Body of pancreas (tissue), 4 donors: ENCODE measurements around the gene CPZ. TPM values are rescaled to one million over a fixed set of nuclear protein-coding genes. Genes with fewer than 3 reads are reported as not detected.
A peak's percentile ranks its signal among the peaks of the same experiment; 100 is the strongest.

ENCODE experiments used
- ATAC-seq: fragments of 150-250 bp; one replicate; pipeline ENCODE4 v1.9.1; 2016
- DNase-seq, 4 donors: peaks; one replicate each; pipeline ENCODE4 v3.0.0-alpha.2; 2019
- H3K27ac ChIP-seq, 4 donors: fragments of 200-600 bp; sonication (generic); 1 replicate in 3 of 4; 2 replicates in 1 of 4; pipeline versions ENCODE4 v1.5.1 to v1.6.1; 2016 to 2019; ENCODE audit warnings: mild to moderate bottlenecking in 1 of 4, mixed read lengths in 1 of 4, moderate library complexity in 1 of 4
- H3K27me3 ChIP-seq, 2 donors: fragments of 200-600 bp; sonication (generic); one replicate each; pipeline ENCODE4 v1.6.0; 2016; ENCODE audit warnings: mild to moderate bottlenecking in 1 of 2
- H3K36me3 ChIP-seq, 2 donors: fragments of 200-600 bp; sonication (generic); replicated peaks in 1 of 2; 2 replicates each; pipeline ENCODE4 v1.5.1; 2016; ENCODE audit warnings: low read depth in 2 of 2; ENCODE audit not compliant: insufficient read depth in 1 of 2
- H3K4me1 ChIP-seq: fragments of 200-600 bp; sonication (generic); one replicate; pipeline ENCODE4 v1.6.0; 2016
- H3K4me3 ChIP-seq, 2 donors: fragments of 200-600 bp; sonication (generic); 1 replicate in 1 of 2; 2 replicates in 1 of 2; pipeline ENCODE4 v1.5.1; 2016 to 2019
- H3K9me3 ChIP-seq, 3 donors: fragments of 200-600 bp; sonication (generic); 1 replicate in 2 of 3; 2 replicates in 1 of 3; pipeline ENCODE4 v1.5.1; 2016
- CTCF ChIP-seq, 7 experiments: fragments of 450-650 bp in 4 of 7; fragments of 200-600 bp in 3 of 7; sonication (generic) in 3 of 7; IDR thresholded peaks; one replicate each; pipeline ENCODE4 v1.5.1; 2016 to 2019; ENCODE audit warnings: antibody characterized with exemption in 7 of 7
- POLR2A ChIP-seq, 3 donors: fragments of 450-650 bp; IDR thresholded peaks; one replicate each; pipeline ENCODE4 v1.6.1; 2016; ENCODE audit warnings: antibody characterized with exemption in 3 of 3, mild to moderate bottlenecking in 2 of 3
- WGBS, 2 donors: methylation state at CpG; one replicate each; pipeline ENCODE4 v1.1.5; 2017; 5-methylcytosine and 5-hydroxymethylcytosine counted together
- intact Hi-C: fragments of 100-400 bp; cut with DNase I; formaldehyde crosslinking; loops from one replicate; pipeline ENCODE4 v1.15.1; 2023
- total RNA-seq, 2 donors: library from RNA; depleted of rRNA; stranded (reverse); fragments of >200 nt; gene quantifications; one replicate each; pipeline ENCODE4 v1.1.0, GENCODE V29; 2016

The CPZ gene
- total RNA-seq, 2 donors from 2014 or later: 0.66 to 0.78 TPM

- intact Hi-C loops: loop anchor here (5.0 kb wide), 1 partner anchor 126 kb away; no protein-coding TSS in a partner anchor
- H3K4me3 ChIP-seq: no peak overlapping the region
- TF ChIP-seq CTCF (IDR thresholded peaks at IDR 0.05) (no peak), POLR2A (IDR thresholded peaks at IDR 0.05) (no peak)
- no peak for DNase-seq
- no peaks in the 10 kb centered on the region for H3K36me3 ChIP-seq
- no peak overlapping the region for H3K27ac ChIP-seq
- peaks cover 0 to 8% of the 10 kb centered on the region in 2 donors for H3K27me3 ChIP-seq
- no peak for ATAC-seq
- peaks cover 8% of the 10 kb centered on the region for H3K4me1 ChIP-seq
- WGBS, 2 donors: 17 to 24% methylated on average over 13 to 24 of the region's 24 CpGs
- no peaks in the 10 kb centered on the region for H3K9me3 ChIP-seq
Observed at GRCh38 chr4:8593264-8594096, 915 bp downstream of the CPZ start.

GRCh38 chr4:8594097-8595038 is 1.8 kb downstream of the CPZ start:
- intact Hi-C loops: loop anchor here (5.0 kb wide), 1 partner anchor 127 kb away; no protein-coding TSS in a partner anchor

GRCh38 chr4:8595237-8596087 is 2.9 kb downstream of the CPZ start:
- Histone ChIP-seq H3K27me3 (peaks cover 0 to 8% of the 10 kb centered on the region in 2 donors), H3K4me3 (no peak overlapping the region), H3K9me3 (no peaks in the 10 kb centered on the region), H3K4me1 (peaks cover 8% of the 10 kb centered on the region), H3K27ac (no peak overlapping the region), H3K36me3 (no peaks in the 10 kb centered on the region)
- TF ChIP-seq CTCF (IDR thresholded peaks at IDR 0.05) (no peak), POLR2A (IDR thresholded peaks at IDR 0.05) (no peak)
- WGBS, 2 donors: 24 to 48% methylated on average over 7 to 16 of the region's 16 CpGs
- intact Hi-C loops: no loop called here
- DNase-seq (no peak), ATAC-seq (no peak)

More at GRCh38 chr4:8594097-8595038, 1.8 kb downstream of the CPZ start:
- Histone ChIP-seq H3K27me3 (peaks cover 0 to 8% of the 10 kb centered on the region in 2 donors), H3K36me3 (no peaks in the 10 kb centered on the region), H3K4me1 (peaks cover 8% of the 10 kb centered on the region), H3K27ac (no peak overlapping the region), H3K9me3 (no peaks in the 10 kb centered on the region), H3K4me3 (no peak overlapping the region)
- TF ChIP-seq POLR2A (IDR thresholded peaks at IDR 0.05) (no peak), CTCF (IDR thresholded peaks at IDR 0.05) (peak; percentile 39 to 61 (median 55))
- WGBS, 2 donors: 42 to 45% methylated on average over 20 to 24 of the region's 24 CpGs
- DNase-seq (peak; percentile 46 to 62 (median 54)), ATAC-seq (peak; percentile 66)

GRCh38 chr4:8596891-8597290 is 4.3 kb downstream of the CPZ start:
- ATAC-seq (no peak), DNase-seq (no peak)
- TF ChIP-seq POLR2A (IDR thresholded peaks at IDR 0.05) (no peak), CTCF (IDR thresholded peaks at IDR 0.05) (no peak)
- Histone ChIP-seq H3K36me3 (no peaks in the 10 kb centered on the region), H3K4me1 (peaks cover 8% of the 10 kb centered on the region), H3K4me3 (no peak overlapping the region), H3K27me3 (peaks cover 0 to 8% of the 10 kb centered on the region in 2 donors), H3K27ac (no peak overlapping the region), H3K9me3 (no peaks in the 10 kb centered on the region)
- intact Hi-C loops: no loop called here
- 48 to 78% methylated on average over 5 to 9 of the region's 9 CpGs for WGBS, 2 donors
